ENCODE results near the gene DNHD1.

DNA sequence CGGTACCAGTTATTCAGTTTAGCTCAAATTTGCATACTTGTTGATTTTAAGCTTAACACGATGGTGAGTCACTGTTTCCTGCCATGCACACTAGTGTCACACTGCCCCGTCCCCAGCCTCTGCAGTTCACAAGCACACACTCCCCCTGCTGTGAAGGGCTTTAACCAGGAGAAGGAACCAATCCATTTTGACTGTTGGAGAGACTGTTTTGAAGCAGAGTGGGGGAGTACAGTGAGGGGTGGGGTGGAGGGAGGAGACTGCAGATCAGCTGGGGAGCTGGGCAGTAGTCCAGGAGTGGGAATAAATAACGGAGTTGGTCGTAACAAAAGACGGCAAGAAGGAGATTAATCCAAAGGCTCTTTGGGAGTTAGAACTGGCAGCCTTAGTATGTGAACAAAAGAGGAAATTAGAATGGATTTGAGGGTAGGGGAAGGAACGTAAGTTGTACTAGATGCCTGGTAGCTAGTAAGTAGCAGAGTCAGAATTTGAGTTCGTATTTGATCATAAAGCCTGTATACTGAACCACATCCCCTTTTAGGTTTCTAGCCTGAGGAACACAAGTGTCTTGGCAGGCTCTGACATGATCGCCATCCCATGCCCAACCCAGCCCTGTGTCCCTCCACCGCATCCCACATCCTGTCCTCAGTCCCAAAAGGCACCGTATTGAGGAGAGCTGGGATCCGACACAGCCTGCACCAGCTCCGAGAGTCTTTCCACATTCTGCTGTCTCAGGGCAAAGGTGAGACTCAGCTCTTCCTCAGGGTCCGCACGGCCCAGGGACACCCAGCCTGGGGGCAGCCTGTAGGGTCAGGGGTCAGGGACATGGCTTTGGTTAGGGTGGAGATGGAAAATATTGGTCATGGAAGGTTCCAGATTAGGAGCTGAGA is 121.3 kb downstream of the DNHD1 start:
- TF ChIP-seq POLR2AphosphoS5 (IDR thresholded peaks at IDR 0.05; ENCODE audit: low read depth, low read length) (no peak), TAF1 (IDR thresholded peaks at IDR 0.05; ENCODE audit: borderline replicate concordance, insufficient read depth, low read length) (peak; percentile 34; the same call in 1 of the 2 replicates), FOXP2 (optimal IDR thresholded peaks at IDR 0.05; ENCODE audit: borderline replicate concordance, extremely low read depth, extremely low read length, insufficient read depth) (no peak)
- TF ChIP-seq, protein P1, sequence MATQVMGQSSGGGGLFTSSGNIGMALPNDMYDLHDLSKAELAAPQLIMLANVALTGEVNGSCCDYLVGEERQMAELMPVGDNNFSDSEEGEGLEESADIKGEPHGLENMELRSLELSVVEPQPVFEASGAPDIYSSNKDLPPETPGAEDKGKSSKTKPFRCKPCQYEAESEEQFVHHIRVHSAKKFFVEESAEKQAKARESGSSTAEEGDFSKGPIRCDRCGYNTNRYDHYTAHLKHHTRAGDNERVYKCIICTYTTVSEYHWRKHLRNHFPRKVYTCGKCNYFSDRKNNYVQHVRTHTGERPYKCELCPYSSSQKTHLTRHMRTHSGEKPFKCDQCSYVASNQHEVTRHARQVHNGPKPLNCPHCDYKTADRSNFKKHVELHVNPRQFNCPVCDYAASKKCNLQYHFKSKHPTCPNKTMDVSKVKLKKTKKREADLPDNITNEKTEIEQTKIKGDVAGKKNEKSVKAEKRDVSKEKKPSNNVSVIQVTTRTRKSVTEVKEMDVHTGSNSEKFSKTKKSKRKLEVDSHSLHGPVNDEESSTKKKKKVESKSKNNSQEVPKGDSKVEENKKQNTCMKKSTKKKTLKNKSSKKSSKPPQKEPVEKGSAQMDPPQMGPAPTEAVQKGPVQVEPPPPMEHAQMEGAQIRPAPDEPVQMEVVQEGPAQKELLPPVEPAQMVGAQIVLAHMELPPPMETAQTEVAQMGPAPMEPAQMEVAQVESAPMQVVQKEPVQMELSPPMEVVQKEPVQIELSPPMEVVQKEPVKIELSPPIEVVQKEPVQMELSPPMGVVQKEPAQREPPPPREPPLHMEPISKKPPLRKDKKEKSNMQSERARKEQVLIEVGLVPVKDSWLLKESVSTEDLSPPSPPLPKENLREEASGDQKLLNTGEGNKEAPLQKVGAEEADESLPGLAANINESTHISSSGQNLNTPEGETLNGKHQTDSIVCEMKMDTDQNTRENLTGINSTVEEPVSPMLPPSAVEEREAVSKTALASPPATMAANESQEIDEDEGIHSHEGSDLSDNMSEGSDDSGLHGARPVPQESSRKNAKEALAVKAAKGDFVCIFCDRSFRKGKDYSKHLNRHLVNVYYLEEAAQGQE (IDR thresholded peaks at IDR 0.05; ENCODE audit: insufficient read depth in 1 of 2, low read depth in 2 of 2, low read length in 2 of 2) = no peak
